WTC11 (cell line): ENCODE data around the gene CORO7. TPM values are rescaled to one million over a fixed set of nuclear protein-coding genes. Genes with fewer than 3 reads are reported as not detected.

Experiments
- CREB1 ChIP-seq: sonication (generic); formaldehyde crosslinking; IDR thresholded peaks from 2 replicates; pipeline ENCODE4 v1.8.0; 2023; ENCODE audit warnings: mild to moderate bottlenecking, missing genetic modification reagents
- EMX1 ChIP-seq: fragments of 250-450 bp; sonication (Bioruptor Pico); IDR thresholded peaks from 2 replicates; pipeline ENCODE4 v1.8.0; 2021; ENCODE audit warnings: mild to moderate bottlenecking
- ESRRA ChIP-seq: sonication (generic); formaldehyde crosslinking; IDR thresholded peaks from 2 replicates; pipeline ENCODE4 v1.8.1; 2022; ENCODE audit warnings: mild to moderate bottlenecking, missing genetic modification reagents, borderline replicate concordance
- FOXJ3 ChIP-seq: sonication (generic); formaldehyde crosslinking; IDR thresholded peaks from 2 replicates; pipeline ENCODE4 v1.9.0; 2021; ENCODE audit warnings: missing genetic modification reagents, mild to moderate bottlenecking, borderline replicate concordance
- GTF2I ChIP-seq: fragments of 250-450 bp; sonication (Bioruptor Pico); conservative IDR thresholded peaks from 2 replicates; pipeline ENCODE4 v1.4.0; 2021; ENCODE audit warnings: mild to moderate bottlenecking
- KAT7 ChIP-seq: sonication (generic); formaldehyde crosslinking; IDR thresholded peaks from 2 replicates; pipeline ENCODE4 v1.8.1; 2023; ENCODE audit warnings: missing genetic modification reagents, mild to moderate bottlenecking, borderline replicate concordance
- MYBL2 ChIP-seq: sonication (generic); formaldehyde crosslinking; IDR thresholded peaks from 2 replicates; pipeline ENCODE4 v1.8.1; 2023; ENCODE audit warnings: mild to moderate bottlenecking, moderate library complexity, missing genetic modification reagents
- RORB ChIP-seq: fragments of 250-450 bp; sonication (Bioruptor Pico); IDR thresholded peaks from 2 replicates; pipeline ENCODE4 v1.9.0; 2021; ENCODE audit warnings: mild to moderate bottlenecking
- SMAD3 ChIP-seq: sonication (generic); formaldehyde crosslinking; IDR thresholded peaks from 2 replicates; pipeline ENCODE4 v1.8.0; 2022; ENCODE audit warnings: missing genetic modification reagents, mild to moderate bottlenecking, borderline replicate concordance
- SOX15 ChIP-seq: fragments of 250-450 bp; sonication (Bioruptor Pico); IDR thresholded peaks from 2 replicates; pipeline ENCODE4 v1.9.0; 2021; ENCODE audit warnings: mild to moderate bottlenecking
- TCF7 ChIP-seq: sonication (generic); formaldehyde crosslinking; IDR thresholded peaks from 2 replicates; pipeline ENCODE4 v1.8.0; 2022; ENCODE audit warnings: mild to moderate bottlenecking, low read depth, missing genetic modification reagents, moderate library complexity
- TP53 ChIP-seq: sonication (generic); formaldehyde crosslinking; IDR thresholded peaks from 2 replicates; pipeline ENCODE4 v1.8.1; 2023; ENCODE audit warnings: mild to moderate bottlenecking, missing genetic modification reagents
- ZNF232 ChIP-seq: sonication (generic); formaldehyde crosslinking; IDR thresholded peaks from 2 replicates; pipeline ENCODE4 v1.8.0; 2022; ENCODE audit warnings: mild to moderate bottlenecking, missing genetic modification reagents
- total RNA-seq: library from RNA; stranded (reverse); gene quantifications from 3 replicates; pipeline ENCODE4 v1.2.3, GENCODE V29; 2021
- TF ChIP-seq, protein P1 (sequence below): sonication (generic); formaldehyde crosslinking; IDR thresholded peaks from 2 replicates; pipeline ENCODE4 v1.8.1; 2022; ENCODE audit warnings: missing genetic modification reagents, borderline replicate concordance
- TF ChIP-seq, protein P2 (sequence below): sonication (generic); formaldehyde crosslinking; IDR thresholded peaks from 2 replicates; pipeline ENCODE4 v1.8.0; 2022; ENCODE audit warnings: mild to moderate bottlenecking, missing genetic modification reagents
- TF ChIP-seq, protein P3 (sequence below): sonication (generic); formaldehyde crosslinking; IDR thresholded peaks from 2 replicates; pipeline ENCODE4 v1.8.0; 2022; ENCODE audit warnings: mild to moderate bottlenecking, missing genetic modification reagents
- TF ChIP-seq, protein P4 (sequence below): sonication (generic); formaldehyde crosslinking; IDR thresholded peaks from 2 replicates; pipeline ENCODE4 v1.8.1; 2023; ENCODE audit warnings: mild to moderate bottlenecking, missing genetic modification reagents, borderline replicate concordance
- TF ChIP-seq, protein P5 (sequence below): fragments of 250-450 bp; sonication (Bioruptor Pico); IDR thresholded peaks from 2 replicates; pipeline ENCODE4 v1.9.0; 2021; ENCODE audit warnings: mild to moderate bottlenecking
- TF ChIP-seq, protein P6 (sequence below): fragments of 250-450 bp; sonication (Bioruptor Pico); IDR thresholded peaks from 2 replicates; pipeline ENCODE4 v1.9.0; 2021; ENCODE audit warnings: mild to moderate bottlenecking
- TF ChIP-seq, protein P7 (sequence below): sonication (generic); formaldehyde crosslinking; IDR thresholded peaks from 2 replicates; pipeline ENCODE4 v1.8.1; 2022; ENCODE audit warnings: mild to moderate bottlenecking, moderate library complexity, missing genetic modification reagents
- TF ChIP-seq, protein P8 (sequence below): sonication (generic); formaldehyde crosslinking; IDR thresholded peaks from 2 replicates; pipeline ENCODE4 v1.8.1; 2023; ENCODE audit warnings: mild to moderate bottlenecking, moderate library complexity, missing genetic modification reagents

Gene CORO7
- total RNA-seq, 1 experiment from 2014 or later: 45.5 TPM

DNA sequence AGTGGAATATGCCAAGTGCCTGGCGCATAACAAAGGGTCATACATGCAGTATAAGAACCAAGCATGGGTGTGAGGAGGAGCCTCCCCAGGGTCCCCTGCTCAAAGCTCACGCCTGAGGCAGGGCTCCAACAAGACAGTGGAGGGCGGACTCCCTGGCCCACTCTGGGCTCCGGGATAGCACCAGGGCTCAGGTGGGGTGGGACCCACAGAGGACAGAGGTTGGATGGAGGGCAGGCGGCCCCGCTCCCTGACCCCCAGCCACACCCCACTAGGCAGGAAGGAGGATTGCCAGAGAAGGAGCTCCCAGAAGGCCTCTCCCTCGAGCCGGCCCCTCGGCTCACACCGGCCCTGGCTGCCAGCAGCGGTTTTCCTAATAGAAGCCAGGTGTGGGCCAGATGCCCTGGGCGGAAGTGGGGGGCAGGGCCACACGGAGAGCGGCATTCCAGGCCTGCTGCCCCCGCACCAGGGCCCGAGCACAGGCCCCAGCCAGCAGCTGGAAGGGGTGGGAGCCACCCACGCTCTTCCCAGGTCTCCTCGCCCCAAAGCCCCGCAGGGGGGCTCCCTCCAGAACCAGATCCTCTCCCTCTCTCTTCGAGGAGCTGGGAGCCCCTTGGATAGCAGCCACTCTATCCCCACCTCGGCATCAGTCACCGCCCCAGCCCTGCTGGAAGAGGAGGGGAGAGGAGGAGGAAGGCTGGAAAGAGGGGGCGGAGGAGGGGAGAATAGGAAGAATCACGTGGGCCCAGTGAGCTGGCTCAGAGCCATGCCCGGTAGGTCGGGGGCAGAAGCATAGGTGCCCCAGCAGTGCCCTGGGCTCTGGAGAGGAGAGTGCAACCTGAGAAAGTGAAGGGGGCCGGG, 23.8 kb downstream of the CORO7 start (continued):
- TF ChIP-seq ESRRA (CRISPR knock-in tag) (0 out of 2 replicates have a peak, but pooled peaks have one; percentile 55), EMX1 (CRISPR knock-in tag) (no peak), ZNF232 (no peak), GTF2I (CRISPR knock-in tag) (no peak), MYBL2 (CRISPR knock-in tag) (0 out of 2 replicates have a peak, but pooled peaks have one; percentile 68), RORB (no peak), TCF7 (CRISPR knock-in tag) (peak; percentile 23; the same call in 1 of the 2 replicates), TP53 (0 out of 2 replicates have a peak, but pooled peaks have one; percentile 65), FOXJ3 (CRISPR knock-in tag) (no peak), SMAD3 (CRISPR knock-in tag) (0 out of 2 replicates have a peak, but pooled peaks have one; percentile 6), KAT7 (CRISPR knock-in tag) (no peak), SOX15 (no peak), CREB1 (CRISPR knock-in tag) (no peak)
- TF ChIP-seq, protein P1, sequence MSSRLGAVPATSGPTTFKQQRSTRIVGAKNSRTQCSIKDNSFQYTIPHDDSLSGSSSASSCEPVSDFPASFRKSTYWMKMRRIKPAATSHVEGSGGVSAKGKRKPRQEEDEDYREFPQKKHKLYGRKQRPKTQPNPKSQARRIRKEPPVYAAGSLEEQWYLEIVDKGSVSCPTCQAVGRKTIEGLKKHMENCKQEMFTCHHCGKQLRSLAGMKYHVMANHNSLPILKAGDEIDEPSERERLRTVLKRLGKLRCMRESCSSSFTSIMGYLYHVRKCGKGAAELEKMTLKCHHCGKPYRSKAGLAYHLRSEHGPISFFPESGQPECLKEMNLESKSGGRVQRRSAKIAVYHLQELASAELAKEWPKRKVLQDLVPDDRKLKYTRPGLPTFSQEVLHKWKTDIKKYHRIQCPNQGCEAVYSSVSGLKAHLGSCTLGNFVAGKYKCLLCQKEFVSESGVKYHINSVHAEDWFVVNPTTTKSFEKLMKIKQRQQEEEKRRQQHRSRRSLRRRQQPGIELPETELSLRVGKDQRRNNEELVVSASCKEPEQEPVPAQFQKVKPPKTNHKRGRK (CRISPR knock-in tag): no peak
- TF ChIP-seq, protein P2, sequence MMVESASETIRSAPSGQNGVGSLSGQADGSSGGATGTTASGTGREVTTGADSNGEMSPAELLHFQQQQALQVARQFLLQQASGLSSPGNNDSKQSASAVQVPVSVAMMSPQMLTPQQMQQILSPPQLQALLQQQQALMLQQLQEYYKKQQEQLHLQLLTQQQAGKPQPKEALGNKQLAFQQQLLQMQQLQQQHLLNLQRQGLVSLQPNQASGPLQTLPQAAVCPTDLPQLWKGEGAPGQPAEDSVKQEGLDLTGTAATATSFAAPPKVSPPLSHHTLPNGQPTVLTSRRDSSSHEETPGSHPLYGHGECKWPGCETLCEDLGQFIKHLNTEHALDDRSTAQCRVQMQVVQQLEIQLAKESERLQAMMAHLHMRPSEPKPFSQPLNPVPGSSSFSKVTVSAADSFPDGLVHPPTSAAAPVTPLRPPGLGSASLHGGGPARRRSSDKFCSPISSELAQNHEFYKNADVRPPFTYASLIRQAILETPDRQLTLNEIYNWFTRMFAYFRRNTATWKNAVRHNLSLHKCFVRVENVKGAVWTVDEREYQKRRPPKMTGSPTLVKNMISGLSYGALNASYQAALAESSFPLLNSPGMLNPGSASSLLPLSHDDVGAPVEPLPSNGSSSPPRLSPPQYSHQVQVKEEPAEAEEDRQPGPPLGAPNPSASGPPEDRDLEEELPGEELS: peak; percentile 38; the same call in 1 of the 2 replicates
- TF ChIP-seq, protein P3, sequence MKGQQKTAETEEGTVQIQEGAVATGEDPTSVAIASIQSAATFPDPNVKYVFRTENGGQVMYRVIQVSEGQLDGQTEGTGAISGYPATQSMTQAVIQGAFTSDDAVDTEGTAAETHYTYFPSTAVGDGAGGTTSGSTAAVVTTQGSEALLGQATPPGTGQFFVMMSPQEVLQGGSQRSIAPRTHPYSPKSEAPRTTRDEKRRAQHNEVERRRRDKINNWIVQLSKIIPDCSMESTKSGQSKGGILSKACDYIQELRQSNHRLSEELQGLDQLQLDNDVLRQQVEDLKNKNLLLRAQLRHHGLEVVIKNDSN: peak; percentile 90
- TF ChIP-seq, protein P4, sequence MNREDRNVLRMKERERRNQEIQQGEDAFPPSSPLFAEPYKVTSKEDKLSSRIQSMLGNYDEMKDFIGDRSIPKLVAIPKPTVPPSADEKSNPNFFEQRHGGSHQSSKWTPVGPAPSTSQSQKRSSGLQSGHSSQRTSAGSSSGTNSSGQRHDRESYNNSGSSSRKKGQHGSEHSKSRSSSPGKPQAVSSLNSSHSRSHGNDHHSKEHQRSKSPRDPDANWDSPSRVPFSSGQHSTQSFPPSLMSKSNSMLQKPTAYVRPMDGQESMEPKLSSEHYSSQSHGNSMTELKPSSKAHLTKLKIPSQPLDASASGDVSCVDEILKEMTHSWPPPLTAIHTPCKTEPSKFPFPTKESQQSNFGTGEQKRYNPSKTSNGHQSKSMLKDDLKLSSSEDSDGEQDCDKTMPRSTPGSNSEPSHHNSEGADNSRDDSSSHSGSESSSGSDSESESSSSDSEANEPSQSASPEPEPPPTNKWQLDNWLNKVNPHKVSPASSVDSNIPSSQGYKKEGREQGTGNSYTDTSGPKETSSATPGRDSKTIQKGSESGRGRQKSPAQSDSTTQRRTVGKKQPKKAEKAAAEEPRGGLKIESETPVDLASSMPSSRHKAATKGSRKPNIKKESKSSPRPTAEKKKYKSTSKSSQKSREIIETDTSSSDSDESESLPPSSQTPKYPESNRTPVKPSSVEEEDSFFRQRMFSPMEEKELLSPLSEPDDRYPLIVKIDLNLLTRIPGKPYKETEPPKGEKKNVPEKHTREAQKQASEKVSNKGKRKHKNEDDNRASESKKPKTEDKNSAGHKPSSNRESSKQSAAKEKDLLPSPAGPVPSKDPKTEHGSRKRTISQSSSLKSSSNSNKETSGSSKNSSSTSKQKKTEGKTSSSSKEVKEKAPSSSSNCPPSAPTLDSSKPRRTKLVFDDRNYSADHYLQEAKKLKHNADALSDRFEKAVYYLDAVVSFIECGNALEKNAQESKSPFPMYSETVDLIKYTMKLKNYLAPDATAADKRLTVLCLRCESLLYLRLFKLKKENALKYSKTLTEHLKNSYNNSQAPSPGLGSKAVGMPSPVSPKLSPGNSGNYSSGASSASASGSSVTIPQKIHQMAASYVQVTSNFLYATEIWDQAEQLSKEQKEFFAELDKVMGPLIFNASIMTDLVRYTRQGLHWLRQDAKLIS: 0 out of 2 replicates have a peak, but pooled peaks have one; percentile 22
- TF ChIP-seq, protein P5, sequence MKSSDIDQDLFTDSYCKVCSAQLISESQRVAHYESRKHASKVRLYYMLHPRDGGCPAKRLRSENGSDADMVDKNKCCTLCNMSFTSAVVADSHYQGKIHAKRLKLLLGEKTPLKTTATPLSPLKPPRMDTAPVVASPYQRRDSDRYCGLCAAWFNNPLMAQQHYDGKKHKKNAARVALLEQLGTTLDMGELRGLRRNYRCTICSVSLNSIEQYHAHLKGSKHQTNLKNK (CRISPR knock-in tag): no peak
- TF ChIP-seq, protein P6, sequence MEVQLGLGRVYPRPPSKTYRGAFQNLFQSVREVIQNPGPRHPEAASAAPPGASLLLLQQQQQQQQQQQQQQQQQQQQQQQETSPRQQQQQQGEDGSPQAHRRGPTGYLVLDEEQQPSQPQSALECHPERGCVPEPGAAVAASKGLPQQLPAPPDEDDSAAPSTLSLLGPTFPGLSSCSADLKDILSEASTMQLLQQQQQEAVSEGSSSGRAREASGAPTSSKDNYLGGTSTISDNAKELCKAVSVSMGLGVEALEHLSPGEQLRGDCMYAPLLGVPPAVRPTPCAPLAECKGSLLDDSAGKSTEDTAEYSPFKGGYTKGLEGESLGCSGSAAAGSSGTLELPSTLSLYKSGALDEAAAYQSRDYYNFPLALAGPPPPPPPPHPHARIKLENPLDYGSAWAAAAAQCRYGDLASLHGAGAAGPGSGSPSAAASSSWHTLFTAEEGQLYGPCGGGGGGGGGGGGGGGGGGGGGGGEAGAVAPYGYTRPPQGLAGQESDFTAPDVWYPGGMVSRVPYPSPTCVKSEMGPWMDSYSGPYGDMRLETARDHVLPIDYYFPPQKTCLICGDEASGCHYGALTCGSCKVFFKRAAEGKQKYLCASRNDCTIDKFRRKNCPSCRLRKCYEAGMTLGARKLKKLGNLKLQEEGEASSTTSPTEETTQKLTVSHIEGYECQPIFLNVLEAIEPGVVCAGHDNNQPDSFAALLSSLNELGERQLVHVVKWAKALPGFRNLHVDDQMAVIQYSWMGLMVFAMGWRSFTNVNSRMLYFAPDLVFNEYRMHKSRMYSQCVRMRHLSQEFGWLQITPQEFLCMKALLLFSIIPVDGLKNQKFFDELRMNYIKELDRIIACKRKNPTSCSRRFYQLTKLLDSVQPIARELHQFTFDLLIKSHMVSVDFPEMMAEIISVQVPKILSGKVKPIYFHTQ (CRISPR knock-in tag): no peak
- TF ChIP-seq, protein P7, sequence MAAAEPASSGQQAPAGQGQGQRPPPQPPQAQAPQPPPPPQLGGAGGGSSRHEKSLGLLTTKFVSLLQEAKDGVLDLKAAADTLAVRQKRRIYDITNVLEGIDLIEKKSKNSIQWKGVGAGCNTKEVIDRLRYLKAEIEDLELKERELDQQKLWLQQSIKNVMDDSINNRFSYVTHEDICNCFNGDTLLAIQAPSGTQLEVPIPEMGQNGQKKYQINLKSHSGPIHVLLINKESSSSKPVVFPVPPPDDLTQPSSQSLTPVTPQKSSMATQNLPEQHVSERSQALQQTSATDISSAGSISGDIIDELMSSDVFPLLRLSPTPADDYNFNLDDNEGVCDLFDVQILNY (CRISPR knock-in tag): no peak
- TF ChIP-seq, protein P8, sequence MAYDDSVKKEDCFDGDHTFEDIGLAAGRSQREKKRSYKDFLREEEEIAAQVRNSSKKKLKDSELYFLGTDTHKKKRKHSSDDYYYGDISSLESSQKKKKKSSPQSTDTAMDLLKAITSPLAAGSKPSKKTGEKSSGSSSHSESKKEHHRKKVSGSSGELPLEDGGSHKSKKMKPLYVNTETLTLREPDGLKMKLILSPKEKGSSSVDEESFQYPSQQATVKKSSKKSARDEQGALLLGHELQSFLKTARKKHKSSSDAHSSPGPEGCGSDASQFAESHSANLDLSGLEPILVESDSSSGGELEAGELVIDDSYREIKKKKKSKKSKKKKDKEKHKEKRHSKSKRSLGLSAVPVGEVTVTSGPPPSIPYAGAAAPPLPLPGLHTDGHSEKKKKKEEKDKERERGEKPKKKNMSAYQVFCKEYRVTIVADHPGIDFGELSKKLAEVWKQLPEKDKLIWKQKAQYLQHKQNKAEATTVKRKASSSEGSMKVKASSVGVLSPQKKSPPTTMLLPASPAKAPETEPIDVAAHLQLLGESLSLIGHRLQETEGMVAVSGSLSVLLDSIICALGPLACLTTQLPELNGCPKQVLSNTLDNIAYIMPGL (CRISPR knock-in tag): peak; percentile 26; the same call in 1 of the 2 replicates
